Measurements from ENCODE around the gene DHRS2. TPM values are rescaled to one million over a fixed set of nuclear protein-coding genes. Genes with fewer than 3 reads are reported as not detected.
A peak's percentile ranks its signal among the peaks of the same experiment; 100 is the strongest.
"Not testable (repeated sequence)": the region's sequence is repeated elsewhere in the genome, so short reads cannot be mapped to it uniquely, and the experiment has no call there.

DHRS2 gene
- 1 to 10 TPM in 1 of 2 donors, under 1 TPM in 1; 0.56 to 2.1 TPM for total RNA-seq

DNA sequence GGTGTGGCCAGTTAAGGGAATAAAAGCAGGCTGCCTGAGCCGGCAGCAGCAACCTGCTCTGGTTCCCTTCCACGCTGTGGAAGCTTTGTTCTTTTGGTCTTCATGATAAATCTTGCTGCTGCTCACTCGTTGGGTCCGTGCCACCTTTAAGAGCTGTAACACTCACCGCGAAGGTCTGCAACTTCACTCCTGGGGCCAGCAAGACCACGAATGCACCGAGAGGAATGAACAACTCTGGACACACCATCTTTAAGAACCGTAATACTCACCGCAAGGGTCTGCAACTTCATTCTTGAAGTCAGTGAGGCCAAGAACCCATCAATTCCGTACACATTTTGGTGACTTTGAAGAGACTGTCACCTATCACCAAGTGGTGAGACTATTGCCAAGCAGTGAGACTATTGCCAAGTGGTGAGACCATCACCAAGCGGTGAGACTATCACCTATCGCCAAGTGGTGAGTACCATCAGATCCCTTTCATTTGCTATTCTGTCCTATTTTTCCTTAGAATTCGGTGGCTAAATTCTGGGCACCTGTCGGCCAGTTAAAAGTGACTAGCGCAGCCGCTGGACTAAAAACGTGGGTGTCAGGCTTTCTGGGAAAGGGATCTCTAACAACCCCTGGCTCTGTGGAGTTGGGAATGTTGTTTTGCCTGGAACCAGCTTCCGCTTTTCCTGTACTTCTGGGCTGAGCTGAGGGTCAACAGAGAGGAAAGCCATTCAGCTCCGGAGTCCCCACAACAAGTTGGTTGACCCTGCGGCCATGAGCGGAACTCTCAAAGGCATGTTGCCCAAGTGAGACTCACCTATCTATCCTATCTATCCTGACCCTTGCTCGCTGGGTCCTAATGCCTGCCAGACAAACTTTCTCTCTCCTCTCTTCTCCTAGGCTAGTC, at the start of gene DHRS2:
TSS of gene DHRS2 (plus strand) at position 48 of the 895 bp plus-strand sequence. CDS start 2,501 bp downstream, outside the sequence.
- no peaks in the 10 kb centered on the region for H3K27me3 ChIP-seq
- intact Hi-C loops (cut with DNase I): no loop called here
- H3K9me3 ChIP-seq: no peaks in the 10 kb centered on the region
- no peaks in the 10 kb centered on the region for H3K36me3 ChIP-seq
- no peak within 1 kb of the TSS for H3K27ac ChIP-seq
- TF ChIP-seq, protein P1, sequence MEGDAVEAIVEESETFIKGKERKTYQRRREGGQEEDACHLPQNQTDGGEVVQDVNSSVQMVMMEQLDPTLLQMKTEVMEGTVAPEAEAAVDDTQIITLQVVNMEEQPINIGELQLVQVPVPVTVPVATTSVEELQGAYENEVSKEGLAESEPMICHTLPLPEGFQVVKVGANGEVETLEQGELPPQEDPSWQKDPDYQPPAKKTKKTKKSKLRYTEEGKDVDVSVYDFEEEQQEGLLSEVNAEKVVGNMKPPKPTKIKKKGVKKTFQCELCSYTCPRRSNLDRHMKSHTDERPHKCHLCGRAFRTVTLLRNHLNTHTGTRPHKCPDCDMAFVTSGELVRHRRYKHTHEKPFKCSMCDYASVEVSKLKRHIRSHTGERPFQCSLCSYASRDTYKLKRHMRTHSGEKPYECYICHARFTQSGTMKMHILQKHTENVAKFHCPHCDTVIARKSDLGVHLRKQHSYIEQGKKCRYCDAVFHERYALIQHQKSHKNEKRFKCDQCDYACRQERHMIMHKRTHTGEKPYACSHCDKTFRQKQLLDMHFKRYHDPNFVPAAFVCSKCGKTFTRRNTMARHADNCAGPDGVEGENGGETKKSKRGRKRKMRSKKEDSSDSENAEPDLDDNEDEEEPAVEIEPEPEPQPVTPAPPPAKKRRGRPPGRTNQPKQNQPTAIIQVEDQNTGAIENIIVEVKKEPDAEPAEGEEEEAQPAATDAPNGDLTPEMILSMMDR (IDR thresholded peaks at IDR 0.05): no peak
- no peak for DNase-seq
- H3K9ac ChIP-seq (ENCODE audit: low read depth in 2 of 2, low read length in 2 of 2): no peak within 1 kb of the TSS
- H3K4me1 ChIP-seq: no peaks in the 10 kb centered on the region
- H3K4me3 ChIP-seq: no peak within 1 kb of the TSS

DNA sequence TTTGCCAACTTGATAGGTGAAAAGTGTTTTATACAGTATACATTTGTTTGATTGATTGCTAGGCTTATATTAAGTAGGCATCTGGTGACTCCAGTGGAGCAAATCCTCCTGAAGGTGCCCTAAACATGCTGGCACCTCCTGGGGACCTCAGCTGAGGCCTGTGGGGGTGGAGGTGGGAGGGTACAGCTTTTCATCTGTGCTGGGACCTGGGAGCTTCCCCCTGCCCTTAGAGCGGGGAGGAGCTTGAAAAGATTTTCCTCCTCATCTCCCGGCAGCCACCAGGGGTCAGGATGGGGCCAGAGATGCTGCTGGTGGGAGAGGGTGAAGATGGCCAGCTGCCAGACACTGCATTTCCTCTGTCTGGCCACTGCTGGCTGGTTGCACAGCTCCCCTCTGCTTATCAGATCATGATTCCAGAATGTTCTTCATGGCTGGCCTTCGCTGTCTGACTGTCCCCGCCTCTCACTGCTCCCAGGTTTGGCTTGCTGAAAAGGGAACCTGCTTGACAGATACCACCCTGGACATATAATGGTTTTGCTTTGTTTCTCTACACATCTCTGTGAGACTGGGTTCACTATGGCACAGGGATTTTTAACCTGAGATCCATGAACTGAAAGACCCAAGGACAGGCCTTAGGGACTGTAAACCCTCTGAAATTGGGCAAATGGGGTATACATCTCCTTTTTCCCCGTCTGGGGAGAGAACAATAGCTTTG, 47.1 kb upstream of the DHRS2 start:
- H3K4me3 ChIP-seq: no peak overlapping the region
- no peak overlapping the region for H3K27ac ChIP-seq
- DNase-seq: peak; percentile 93
- no peaks in the 10 kb centered on the region for H3K27me3 ChIP-seq
- no peaks in the 10 kb centered on the region for H3K36me3 ChIP-seq
- H3K9ac ChIP-seq (ENCODE audit: low read depth in 2 of 2, low read length in 2 of 2): no peak overlapping the region
- H3K4me1 ChIP-seq: no peaks in the 10 kb centered on the region
- intact Hi-C loops (cut with DNase I): loop anchor here (10.0 kb wide), 1 partner anchor 136 kb away; no protein-coding TSS in a partner anchor
- H3K9me3 ChIP-seq: no peaks in the 10 kb centered on the region
- TF ChIP-seq, protein P1 (IDR thresholded peaks at IDR 0.05): peak; percentile 77

GRCh38 chr14:23589606-23590005, 46.6 kb upstream of the DHRS2 start:
- no peaks in the 10 kb centered on the region for H3K9me3 ChIP-seq
- intact Hi-C loops (cut with DNase I): loop anchor here (5.0 to 10.0 kb wide), 2 partner anchors 135 to 323 kb away; no protein-coding TSS in a partner anchor

DNA sequence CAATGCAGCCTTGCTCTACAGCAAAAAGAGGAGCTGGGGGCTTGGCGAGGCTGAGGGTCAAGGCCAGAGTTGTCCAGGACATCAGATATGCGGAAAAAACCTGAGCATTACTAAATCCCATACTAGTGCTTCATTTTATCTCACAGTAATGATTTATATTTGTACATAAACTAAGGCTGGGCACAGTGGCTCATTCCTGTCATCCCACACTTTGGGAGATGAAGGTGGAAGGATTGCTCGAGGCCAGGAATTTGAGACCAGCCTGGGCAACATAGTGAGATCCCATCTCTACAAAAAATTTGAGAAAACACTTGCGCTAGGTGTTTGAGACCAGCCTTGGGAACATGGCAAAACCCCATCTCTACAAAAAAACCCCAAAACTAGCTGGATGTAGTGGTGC, 46.0 kb upstream of the DHRS2 start:
- DNase-seq: no peak
- no peak overlapping the region for H3K27ac ChIP-seq
- H3K36me3 ChIP-seq: no peaks in the 10 kb centered on the region
- TF ChIP-seq, protein P1 (IDR thresholded peaks at IDR 0.05): no peak
- H3K27me3 ChIP-seq: no peaks in the 10 kb centered on the region
- no peak overlapping the region for H3K9ac ChIP-seq (ENCODE audit: low read depth in 2 of 2, low read length in 2 of 2)
- no peak overlapping the region for H3K4me3 ChIP-seq
- intact Hi-C loops (cut with DNase I): loop anchor here (5.0 kb wide), 1 partner anchor 322 kb away; no protein-coding TSS in a partner anchor
- no peaks in the 10 kb centered on the region for H3K9me3 ChIP-seq
- H3K4me1 ChIP-seq: no peaks in the 10 kb centered on the region

More at GRCh38 chr14:23589606-23590005, 46.6 kb upstream of the DHRS2 start:
- Histone ChIP-seq H3K4me1 (no peaks in the 10 kb centered on the region), H3K27me3 (no peaks in the 10 kb centered on the region), H3K27ac (no peak overlapping the region), H3K4me3 (no peak overlapping the region), H3K9ac (ENCODE audit: low read depth in 2 of 2, low read length in 2 of 2) (no peak overlapping the region), H3K36me3 (no peaks in the 10 kb centered on the region)
- TF ChIP-seq, protein P1 (IDR thresholded peaks at IDR 0.05): no peak
- DNase-seq: no peak

DNA sequence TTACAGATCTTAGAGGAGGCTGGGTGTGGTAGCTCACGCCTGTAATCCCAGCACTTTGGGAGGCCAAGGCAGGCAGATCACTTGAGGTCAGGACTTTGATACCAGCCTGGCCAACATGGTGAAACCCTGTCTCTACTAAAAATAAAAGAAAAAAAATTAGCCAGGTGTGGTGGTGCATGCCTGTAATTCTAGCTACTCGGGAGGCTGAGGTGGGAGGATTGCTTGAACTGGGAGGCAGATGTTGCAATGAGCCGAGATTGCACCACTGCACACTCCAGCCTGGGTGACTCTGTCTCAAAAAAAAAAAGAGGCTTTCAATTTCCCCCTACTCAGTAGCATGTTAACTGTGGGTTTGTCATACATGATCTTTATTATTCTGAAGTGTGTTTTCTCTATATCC, 42.0 kb upstream of the DHRS2 start:
- H3K36me3 ChIP-seq; DNase-seq; H3K27me3 ChIP-seq; H3K4me3 ChIP-seq; H3K27ac ChIP-seq; H3K9ac ChIP-seq (ENCODE audit: low read depth in 2 of 2, low read length in 2 of 2); H3K9me3 ChIP-seq; H3K4me1 ChIP-seq: not testable (repeated sequence)
- intact Hi-C loops (cut with DNase I): loop anchor here (5.0 kb wide), 1 partner anchor 318 kb away; no protein-coding TSS in a partner anchor

Data from colonic mucosa (tissue), 4 donors.